NCI-H2081 (cell line): ENCODE results near the gene PRRT3.
A peak's percentile ranks its signal among the peaks of the same experiment; 100 is the strongest.

Source experiments
- DNase-seq, 2 experiments: peaks; one replicate each; lab custom pipeline; 2025; lab: John Stamatoyannopoulos, UW

PRRT3 gene

DNA sequence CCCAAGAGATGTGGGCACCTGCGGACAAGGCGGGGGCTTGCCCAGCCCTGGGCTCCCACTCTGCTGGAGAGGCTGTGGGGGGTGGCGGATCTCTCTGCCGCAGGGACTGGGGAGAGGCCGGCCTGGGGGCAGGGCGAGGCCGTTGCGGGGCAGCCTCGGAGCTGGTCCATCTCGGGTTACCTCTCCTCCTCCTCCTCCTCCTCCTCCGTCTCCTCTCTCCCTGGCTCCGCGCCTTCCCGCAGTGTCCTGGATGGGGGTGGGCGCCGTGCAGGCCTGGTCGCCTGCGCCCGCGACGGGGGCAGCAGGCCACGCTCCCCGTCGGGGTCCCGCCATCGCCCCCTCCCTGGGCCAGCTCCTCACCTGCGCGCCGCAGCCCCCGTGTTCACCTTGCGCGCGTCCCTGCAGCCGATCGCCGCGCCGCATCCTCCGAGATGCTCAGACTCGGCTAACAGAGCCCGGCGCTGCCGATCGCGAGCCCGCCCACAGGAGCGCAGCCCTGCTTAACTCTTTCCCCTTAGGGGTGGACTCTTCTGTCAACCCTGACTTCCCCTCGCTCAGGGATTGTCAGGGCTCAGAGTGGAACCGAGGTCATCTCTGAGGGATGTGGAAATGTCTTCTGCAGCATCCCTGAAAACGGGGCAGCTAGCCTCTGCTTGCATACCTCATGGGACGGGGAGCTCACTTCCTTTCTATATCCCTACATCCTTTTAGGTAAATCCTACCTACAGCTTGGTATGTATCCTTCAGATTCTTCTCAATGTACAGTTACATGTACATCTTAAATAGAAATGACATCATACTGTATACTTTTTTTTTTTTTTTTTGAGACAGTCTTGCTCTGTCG is at the start of gene PRRT3:
PRRT3 (minus strand) TSS at position 447 of the 844 bp plus-strand sequence. CDS start 2,293 bp downstream, outside the sequence.
- peak; percentile 21 to 57 for DNase-seq

DNA sequence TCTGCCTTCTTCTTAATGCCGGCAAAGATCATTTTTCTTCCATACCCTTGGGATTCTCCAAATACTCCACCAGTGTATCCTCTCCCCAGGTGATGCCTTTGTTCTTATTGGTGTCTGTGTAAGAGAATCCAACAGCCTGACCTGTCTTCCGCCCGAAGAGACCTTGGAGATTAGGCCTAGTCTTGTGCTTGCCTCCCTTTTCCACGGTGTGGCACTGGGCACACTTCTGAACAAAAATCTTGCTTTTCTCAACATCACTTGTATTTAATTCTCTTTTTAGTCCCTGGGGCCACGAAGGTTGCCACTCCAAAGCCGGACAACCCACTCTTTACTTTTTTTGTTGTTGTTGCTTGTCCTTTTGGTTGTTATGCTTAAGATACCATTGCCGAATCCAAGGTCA is 48.5 kb upstream of the PRRT3 start:
- no peak for DNase-seq

- DNase-seq: no peak
Observed at GRCh38 chr3:9994086-9994844, 42.1 kb upstream of the PRRT3 start.

DNA sequence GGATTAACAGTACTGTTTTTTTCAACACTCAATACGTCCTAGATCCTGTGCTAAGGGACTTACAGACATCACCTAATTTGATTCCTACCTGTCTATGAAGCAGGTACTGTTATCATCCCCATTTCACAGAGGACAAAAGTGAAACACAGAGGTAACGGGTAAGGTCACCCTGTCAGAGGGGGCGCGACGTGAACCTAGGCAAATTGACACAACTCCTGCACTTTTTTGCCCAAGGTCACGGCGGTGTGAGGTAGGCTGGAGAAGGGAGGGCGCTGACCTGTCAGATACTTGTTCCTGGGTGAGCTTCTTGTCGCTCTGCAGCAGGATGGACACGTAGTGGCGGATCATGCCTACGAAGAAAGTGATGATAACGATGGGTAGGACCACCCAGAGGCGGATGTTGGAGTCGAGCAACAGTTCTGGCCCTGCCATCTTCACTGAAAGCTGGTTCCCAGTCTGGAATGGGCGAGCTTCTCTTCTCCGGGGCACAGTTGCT is 34.1 kb upstream of the PRRT3 start:
- no peak for DNase-seq

GRCh38 chr3:9980251-9980650 is 28.0 kb upstream of the PRRT3 start:
- no peak for DNase-seq

DNA sequence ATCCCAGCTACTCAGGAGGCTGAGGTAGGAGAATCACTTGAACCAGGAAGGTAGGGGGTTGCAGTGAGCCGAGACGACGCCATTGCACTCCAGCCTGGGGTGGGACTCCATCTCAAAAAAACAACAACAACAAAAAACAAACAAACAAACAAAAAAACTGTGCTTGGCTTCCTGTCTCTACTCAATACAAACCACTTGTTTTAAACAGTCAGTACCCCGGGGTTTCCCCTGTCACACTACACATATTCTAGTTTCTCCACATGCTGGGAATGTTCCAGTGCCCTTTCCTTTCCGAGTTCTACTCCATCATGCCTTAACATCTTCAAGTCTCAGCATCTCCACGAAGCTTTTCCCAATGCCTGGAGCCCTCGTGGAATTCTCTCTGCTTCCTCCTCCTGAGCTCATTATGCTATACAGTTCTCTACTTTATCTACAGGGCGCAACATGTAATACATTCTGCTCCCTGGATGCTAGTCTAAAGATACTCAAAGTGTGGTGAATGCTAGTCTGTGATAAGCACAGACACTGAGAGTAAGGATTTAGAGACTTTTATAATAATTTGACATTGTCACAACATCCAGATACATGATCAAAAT is 26.6 kb upstream of the PRRT3 start:
- no peak for DNase-seq

DNA sequence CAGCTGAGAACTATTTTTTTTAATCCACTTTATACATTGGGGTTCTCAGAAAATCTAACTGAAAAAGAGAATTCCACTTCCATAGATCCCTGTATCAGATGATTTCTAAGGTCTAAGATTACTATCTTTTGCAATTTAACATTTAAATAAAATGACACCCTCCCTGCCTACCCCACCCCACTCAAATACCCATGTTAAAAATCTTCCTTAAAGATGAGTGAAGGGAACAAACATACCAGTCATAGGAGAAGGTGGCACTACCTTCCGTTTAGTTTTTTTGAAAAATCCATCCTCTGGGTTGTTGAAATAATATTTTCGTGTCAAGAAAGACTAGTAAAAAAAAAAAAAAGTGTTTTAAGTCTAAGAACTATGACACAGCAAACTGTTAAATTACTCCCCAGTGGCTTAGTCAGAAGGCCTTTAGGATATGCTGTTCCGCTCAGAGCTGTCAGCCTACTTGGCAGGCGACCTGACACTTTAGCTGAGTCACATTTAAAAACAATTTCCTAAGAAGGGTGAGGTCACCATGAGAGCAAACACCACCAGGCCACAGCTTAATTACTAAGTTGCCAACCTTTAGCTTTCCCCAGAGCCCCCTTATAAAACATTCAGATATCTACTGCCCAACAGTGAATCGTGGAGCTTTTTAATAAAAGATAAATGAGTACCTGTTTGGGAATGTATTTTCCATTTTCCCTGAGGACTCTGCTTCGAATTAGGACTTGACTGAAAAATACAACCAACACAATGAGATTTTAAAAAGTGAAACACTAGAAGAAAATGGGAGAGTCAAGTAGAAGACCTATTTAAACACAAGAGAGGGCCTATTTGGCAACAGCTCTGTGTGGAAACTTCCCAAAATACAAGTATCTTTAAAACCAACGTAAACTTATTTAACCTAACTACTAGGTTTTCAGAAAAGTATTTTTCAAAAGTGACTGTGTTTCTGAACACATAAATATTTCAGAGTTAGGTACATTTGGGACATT is 24.8 kb upstream of the PRRT3 start:
- DNase-seq: peak in 1 of 2 experiments; percentile 19

- no peak for DNase-seq
Observed at GRCh38 chr3:9970020-9970652, 17.9 kb upstream of the PRRT3 start.

- DNase-seq: no peak
Observed at GRCh38 chr3:9969632-9970019, 17.4 kb upstream of the PRRT3 start.

DNA sequence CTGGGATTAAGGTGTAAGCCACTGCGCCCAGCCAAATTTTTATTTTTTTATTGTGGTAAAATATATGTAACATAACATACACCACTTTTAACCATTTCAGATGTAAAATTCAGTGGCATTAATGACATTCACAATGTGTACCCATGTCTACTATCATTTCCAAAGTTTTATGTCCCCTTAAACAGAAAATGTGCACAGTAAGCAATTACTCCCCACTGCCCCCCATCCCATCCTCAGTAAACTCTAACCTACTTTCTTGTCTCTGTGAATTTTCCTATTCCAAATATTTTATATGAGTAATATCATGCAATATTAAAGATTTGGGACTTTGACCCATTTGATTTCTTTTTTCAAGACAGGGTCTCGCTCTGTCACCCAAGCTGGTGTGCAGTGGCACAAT is 14.6 kb upstream of the PRRT3 start:
- DNase-seq: no peak

DNA sequence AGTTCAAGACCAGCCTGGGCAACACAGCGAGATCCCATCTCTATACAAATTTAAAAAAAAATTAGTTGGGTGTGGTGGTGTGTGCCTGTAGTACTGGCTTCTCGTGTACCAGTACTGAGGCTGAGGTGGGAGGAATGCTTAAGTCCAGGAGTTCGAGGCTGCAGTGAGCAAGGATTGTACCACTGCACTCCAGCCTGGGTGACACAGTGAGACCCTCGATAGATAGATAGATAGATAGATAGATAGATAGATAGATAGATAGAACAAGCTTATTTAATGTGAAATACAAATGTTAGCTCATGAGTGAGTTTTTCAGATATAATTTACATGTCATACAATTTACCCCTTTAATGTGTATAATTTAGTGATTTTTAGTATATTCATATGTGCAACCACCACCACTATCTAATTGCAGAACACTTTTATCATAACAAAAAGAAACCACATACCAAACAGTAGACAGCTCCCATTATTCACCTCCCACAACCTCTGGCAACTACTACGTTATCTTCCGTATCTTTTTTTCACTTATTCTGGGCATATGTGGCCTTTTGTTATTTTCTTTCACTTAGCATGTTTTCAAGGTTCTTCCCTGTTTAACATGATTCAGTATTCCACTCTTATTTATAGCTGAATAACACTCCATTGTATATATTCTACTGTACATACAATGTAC is 13.1 kb upstream of the PRRT3 start:
- DNase-seq: no peak

GRCh38 chr3:9957214-9957613 is 5.0 kb upstream of the PRRT3 start:
- no peak for DNase-seq

DNA sequence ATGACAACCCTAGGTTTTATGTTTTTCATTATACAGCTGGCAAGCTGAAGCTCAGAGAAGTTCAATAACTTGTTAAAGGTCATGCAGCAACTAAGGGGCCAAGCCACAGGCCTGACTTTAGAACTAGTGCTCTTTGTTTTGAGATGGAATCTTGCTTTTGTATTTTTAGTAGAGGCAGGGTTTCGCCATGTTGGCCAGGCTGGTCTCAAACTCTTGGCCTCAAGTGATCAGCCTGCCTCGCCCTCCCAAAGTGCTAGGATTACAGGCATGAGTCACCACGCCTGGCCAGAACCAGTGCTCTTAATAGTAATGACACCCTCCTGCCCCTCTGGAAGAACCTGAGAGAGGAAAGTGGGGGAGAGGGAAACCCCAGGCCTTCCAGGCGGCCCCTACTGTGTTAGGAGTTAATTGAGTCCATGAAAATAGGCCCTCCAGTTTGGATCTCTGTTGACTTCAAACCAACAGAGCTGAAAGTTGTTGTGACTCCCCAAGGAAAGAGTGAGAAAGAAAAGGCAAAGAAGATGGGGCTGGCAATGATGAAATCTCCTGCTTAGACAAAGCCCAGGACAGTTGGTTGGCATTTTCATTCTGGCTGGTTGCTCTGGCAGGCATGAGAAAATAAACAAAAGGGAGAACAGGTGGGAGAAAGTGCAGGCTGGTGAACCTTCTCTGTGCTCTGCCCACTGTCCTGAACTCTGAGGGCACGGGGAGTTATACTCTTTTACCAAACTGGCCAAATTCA is 3.6 kb upstream of the PRRT3 start:
- no peak for DNase-seq

- peak; percentile 16 to 64 for DNase-seq
Observed at GRCh38 chr3:9955067-9955502, 2.9 kb upstream of the PRRT3 start.

DNA sequence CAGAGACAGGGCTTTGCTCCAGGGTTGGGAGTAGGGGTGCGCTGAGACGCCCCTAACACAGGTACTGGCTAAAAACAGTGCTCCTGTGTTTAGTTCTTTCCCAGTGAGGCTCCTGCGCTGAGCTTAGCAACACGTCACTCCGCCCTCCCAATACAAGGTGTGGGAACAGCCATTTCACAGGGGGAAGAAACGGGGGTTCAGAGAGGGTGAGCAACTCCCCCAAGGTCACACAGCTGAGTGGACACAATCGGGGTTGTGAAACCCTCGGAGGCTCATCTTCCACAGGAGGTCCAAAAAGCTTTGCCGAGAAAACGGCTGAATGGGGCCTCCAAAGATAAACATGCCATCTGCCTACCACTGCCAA is 628 bp downstream of the PRRT3 start:
- DNase-seq: no peak

GRCh38 chr3:9951126-9951525 is 1.1 kb downstream of the PRRT3 start:
- no peak for DNase-seq

DNA sequence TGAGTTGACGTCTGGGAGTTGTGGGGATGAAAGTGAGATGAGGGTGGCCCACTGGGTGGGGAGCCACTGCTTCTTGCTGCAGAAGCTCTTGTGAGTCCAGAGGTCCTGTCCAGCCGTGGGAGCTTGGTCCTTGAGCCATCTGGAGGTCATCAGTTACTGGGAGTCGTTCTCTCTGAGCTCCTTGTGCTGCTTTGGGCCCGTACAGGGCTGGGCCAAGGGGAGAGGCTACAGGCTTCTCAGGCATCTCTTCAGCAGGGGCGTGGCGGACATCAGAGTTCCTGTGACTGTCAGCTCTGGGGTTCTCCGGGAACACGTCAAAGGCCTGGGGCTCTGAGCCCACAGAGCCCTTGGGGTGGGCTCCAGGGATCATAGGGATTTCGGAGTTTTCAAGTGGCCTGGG is 2.6 kb downstream of the PRRT3 start:
- no peak for DNase-seq

DNA sequence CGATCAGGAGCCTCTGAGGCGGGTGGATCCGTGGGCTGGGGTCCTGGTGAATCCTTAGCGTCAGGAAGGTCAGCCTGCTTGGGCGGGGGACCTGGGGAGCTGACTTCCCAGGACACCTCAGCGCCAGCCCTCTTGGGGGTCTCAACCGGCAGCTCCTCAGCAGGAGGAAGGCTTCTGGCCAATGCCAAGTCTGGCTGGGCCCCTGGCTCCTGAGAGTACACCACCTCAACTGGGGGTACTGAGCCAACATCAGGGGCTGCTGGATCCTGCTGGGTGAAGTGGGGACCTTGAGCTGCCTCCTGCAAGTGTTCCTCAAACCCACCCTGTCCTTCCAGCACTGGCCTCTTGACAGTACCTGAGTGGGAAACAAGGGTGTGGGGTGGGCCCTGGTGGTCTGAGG is 3.1 kb downstream of the PRRT3 start:
- DNase-seq: no peak

DNA sequence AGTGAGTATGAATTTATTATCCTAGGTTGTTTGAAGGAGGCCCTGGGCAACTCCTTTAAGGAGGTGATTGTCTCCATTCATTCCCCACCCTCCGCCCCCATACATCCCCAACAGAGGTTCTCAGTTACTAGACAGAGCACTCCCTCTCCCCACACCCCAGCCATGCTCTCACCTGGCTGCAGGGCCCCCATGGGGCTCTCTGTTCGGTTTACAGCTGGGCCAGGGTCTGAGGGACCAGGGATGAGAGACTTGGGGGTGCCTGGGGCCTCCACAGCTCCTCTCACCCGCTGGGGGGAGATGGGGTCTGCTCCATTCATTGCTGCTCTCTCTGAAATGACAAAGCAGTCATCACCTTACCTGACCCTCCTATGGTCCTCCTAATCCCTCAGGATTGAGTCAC is 3.6 kb downstream of the PRRT3 start:
- no peak for DNase-seq
